ENCODE data around the gene PRICKLE3.
A peak's percentile ranks its signal among the peaks of the same experiment; 100 is the strongest.

DNA sequence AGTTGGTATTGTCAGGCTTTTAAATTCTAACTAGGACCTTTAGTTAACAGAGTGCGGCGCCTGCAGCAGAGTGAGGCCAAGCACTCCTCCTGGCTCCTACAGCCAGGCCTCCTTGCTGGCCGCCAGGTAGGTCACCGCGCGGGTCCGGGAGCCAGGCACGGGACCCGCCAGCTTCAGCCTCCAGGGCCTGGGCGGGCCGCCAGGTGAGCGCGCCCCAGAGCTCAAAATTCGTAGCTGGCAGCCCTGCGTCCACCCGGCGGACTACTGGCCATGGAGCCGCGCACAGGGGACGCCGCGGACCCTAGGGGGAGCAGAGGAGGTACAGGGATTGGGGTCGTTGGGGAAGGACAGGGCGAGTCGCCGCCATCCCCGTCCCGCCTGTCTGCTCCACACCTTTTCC, 23.6 kb downstream of the PRICKLE3 start, which contains the start of gene MAGIX:
- peak in 1 of 2 donors; percentile 43 for TF ChIP-seq POLR2A (IDR thresholded peaks at IDR 0.05)
- TF ChIP-seq, protein P1, sequence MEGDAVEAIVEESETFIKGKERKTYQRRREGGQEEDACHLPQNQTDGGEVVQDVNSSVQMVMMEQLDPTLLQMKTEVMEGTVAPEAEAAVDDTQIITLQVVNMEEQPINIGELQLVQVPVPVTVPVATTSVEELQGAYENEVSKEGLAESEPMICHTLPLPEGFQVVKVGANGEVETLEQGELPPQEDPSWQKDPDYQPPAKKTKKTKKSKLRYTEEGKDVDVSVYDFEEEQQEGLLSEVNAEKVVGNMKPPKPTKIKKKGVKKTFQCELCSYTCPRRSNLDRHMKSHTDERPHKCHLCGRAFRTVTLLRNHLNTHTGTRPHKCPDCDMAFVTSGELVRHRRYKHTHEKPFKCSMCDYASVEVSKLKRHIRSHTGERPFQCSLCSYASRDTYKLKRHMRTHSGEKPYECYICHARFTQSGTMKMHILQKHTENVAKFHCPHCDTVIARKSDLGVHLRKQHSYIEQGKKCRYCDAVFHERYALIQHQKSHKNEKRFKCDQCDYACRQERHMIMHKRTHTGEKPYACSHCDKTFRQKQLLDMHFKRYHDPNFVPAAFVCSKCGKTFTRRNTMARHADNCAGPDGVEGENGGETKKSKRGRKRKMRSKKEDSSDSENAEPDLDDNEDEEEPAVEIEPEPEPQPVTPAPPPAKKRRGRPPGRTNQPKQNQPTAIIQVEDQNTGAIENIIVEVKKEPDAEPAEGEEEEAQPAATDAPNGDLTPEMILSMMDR (IDR thresholded peaks at IDR 0.05): no peak

Data from thyroid gland (tissue), 4 donors.